ENCODE measurements around the gene RAPGEF3.
A peak's percentile ranks its signal among the peaks of the same experiment; 100 is the strongest.

RAPGEF3 gene

GRCh38 chr12:47773062-47773857 lies 14.6 kb upstream of the RAPGEF3 start, which contains the start of gene SLC48A1:
SLC48A1 (plus strand) TSS chr12:47773238; CDS start chr12:47773305, 67 bp downstream.
- Histone ChIP-seq H4K20me1 (ENCODE audit: insufficient read depth, low read length) (no peaks in the 10 kb centered on the region; the same call in 1 of the 2 replicates), H3K9me3 (ENCODE audit: insufficient read depth, low read length, severe bottlenecking) (no peaks in the 10 kb centered on the region), H3K9ac (ENCODE audit: low read depth, low read length) (peak within 1 kb of the TSS; percentile 69), H3K27me3 (ENCODE audit: insufficient read depth, low read length, poor library complexity) (peaks cover 17% of the 10 kb centered on the region), H3K4me2 (ENCODE audit: insufficient read depth, low read length) (peak within 1 kb of the TSS; percentile 98), H3K27ac (ENCODE audit: low read length) (no peak within 1 kb of the TSS; the same call in 1 of the 2 replicates), H3K36me3 (ENCODE audit: insufficient read depth, low read length) (no peaks in the 10 kb centered on the region), H3K4me3 (ENCODE audit: low read depth in 1 of 2, low read length in 2 of 2) (peak within 1 kb of the TSS; percentile 37 to 70; a peak in 3 of 4 replicates), H3K4me1 (ENCODE audit: insufficient read depth, low read length) (peaks cover 21% of the 10 kb centered on the region), H3K79me2 (ENCODE audit: insufficient read depth, low read length) (no peaks in the 10 kb centered on the region), H2AFZ (ENCODE audit: low read depth, low read length) (peak within 1 kb of the TSS; percentile 79)
- peak; percentile 71 for DNase-seq
- peak; percentile 54 for TF ChIP-seq CTCF (IDR thresholded peaks at IDR 0.05; ENCODE audit: borderline replicate concordance, extremely low read depth, low read length, poor library complexity, severe bottlenecking)
- TF ChIP-seq EZH2 (IDR thresholded peaks at IDR 0.05; ENCODE audit: borderline replicate concordance, low read depth, low read length, severe bottlenecking): peak; percentile 79
- ATAC-seq (ENCODE audit: insufficient read depth, low read depth): peak; percentile 86

GRCh38 chr12:47772738-47773061 lies 14.0 kb upstream of the RAPGEF3 start:
- Histone ChIP-seq H3K9me3 (ENCODE audit: insufficient read depth, low read length, severe bottlenecking) (no peaks in the 10 kb centered on the region), H3K27me3 (ENCODE audit: insufficient read depth, low read length, poor library complexity) (peaks cover 17% of the 10 kb centered on the region), H3K27ac (ENCODE audit: low read length) (no peak overlapping the region), H3K4me3 (ENCODE audit: low read depth in 1 of 2, low read length in 2 of 2) (peak overlapping the region in 1 of 2 experiments; percentile 70; a peak in 2 of 4 replicates), H3K36me3 (ENCODE audit: insufficient read depth, low read length) (no peaks in the 10 kb centered on the region), H4K20me1 (ENCODE audit: insufficient read depth, low read length) (no peaks in the 10 kb centered on the region; the same call in 1 of the 2 replicates), H3K9ac (ENCODE audit: low read depth, low read length) (no peak overlapping the region), H2AFZ (ENCODE audit: low read depth, low read length) (no peak overlapping the region), H3K4me2 (ENCODE audit: insufficient read depth, low read length) (peak overlapping the region; percentile 98), H3K79me2 (ENCODE audit: insufficient read depth, low read length) (no peaks in the 10 kb centered on the region), H3K4me1 (ENCODE audit: insufficient read depth, low read length) (peaks cover 21% of the 10 kb centered on the region)
- no peak for ATAC-seq (ENCODE audit: insufficient read depth, low read depth)
- TF ChIP-seq CTCF (IDR thresholded peaks at IDR 0.05; ENCODE audit: borderline replicate concordance, extremely low read depth, low read length, poor library complexity, severe bottlenecking): no peak
- TF ChIP-seq EZH2 (IDR thresholded peaks at IDR 0.05; ENCODE audit: borderline replicate concordance, low read depth, low read length, severe bottlenecking): no peak
- DNase-seq: no peak

GRCh38 chr12:47772094-47772660 lies 13.5 kb upstream of the RAPGEF3 start:
- Histone ChIP-seq H3K27ac (ENCODE audit: low read length) (no peak overlapping the region), H2AFZ (ENCODE audit: low read depth, low read length) (no peak overlapping the region), H3K36me3 (ENCODE audit: insufficient read depth, low read length) (no peaks in the 10 kb centered on the region), H3K27me3 (ENCODE audit: insufficient read depth, low read length, poor library complexity) (peaks cover 17% of the 10 kb centered on the region), H3K4me1 (ENCODE audit: insufficient read depth, low read length) (peaks cover 21% of the 10 kb centered on the region), H4K20me1 (ENCODE audit: insufficient read depth, low read length) (no peaks in the 10 kb centered on the region; the same call in 1 of the 2 replicates), H3K9me3 (ENCODE audit: insufficient read depth, low read length, severe bottlenecking) (no peaks in the 10 kb centered on the region), H3K79me2 (ENCODE audit: insufficient read depth, low read length) (no peaks in the 10 kb centered on the region), H3K4me2 (ENCODE audit: insufficient read depth, low read length) (no peak overlapping the region), H3K4me3 (ENCODE audit: low read depth in 1 of 2, low read length in 2 of 2) (no peak overlapping the region), H3K9ac (ENCODE audit: low read depth, low read length) (no peak overlapping the region)
- no peak for TF ChIP-seq CTCF (IDR thresholded peaks at IDR 0.05; ENCODE audit: borderline replicate concordance, extremely low read depth, low read length, poor library complexity, severe bottlenecking)
- TF ChIP-seq EZH2 (IDR thresholded peaks at IDR 0.05; ENCODE audit: borderline replicate concordance, low read depth, low read length, severe bottlenecking): no peak
- ATAC-seq (ENCODE audit: insufficient read depth, low read depth): no peak
- no peak for DNase-seq
